HepG2 (cell line): ENCODE measurements around the gene PCDHGB2. TPM values are rescaled to one million over a fixed set of nuclear protein-coding genes. Genes with fewer than 3 reads are reported as not detected.
"Not testable (repeated sequence)": the region's sequence is repeated elsewhere in the genome, so short reads cannot be mapped to it uniquely, and the experiment has no call there.

Experiments used
- ATAC-seq: fragments of 200-7000 bp; cut with Tn5 transposase; 3 replicates; pipeline ENCODE4 v1.9.1; 2020; ENCODE audit warnings: mild to moderate bottlenecking, moderate library complexity
- BruUV-seq: library from RNA; stranded (reverse); fragments of 400-500 nt; replicated peaks from 2 replicates; lab custom pipeline; 2021; lab: Mats Ljungman, UMichigan
- CTCF ChIA-PET: fragments of 300-600 bp; formaldehyde crosslinking; extraction: SDS; loops from one replicate; lab custom pipeline; 2021; ENCODE audit warnings: low total read pairs, inconsistent platforms, low intra/inter-chr PET ratio; lab: Yijun Ruan, JAX
- POLR2A ChIA-PET: fragments of 350-600 bp; sonication (Branson Sonifier 250); formaldehyde crosslinking; loops from one replicate; lab custom pipeline; 2020; ENCODE audit warnings: antibody characterized with exemption, inconsistent platforms; lab: Yijun Ruan, JAX
- DNase-seq: peaks from one replicate; pipeline ENCODE4 v3.0.0-alpha.2; 2015; ENCODE audit warnings: low spot score
- FAIRE-seq: peaks from 3 replicates; lab custom pipeline; 2011; peaks lifted over from hg19 to GRCh38; lab: Jason Lieb, UNC
- H2AFZ ChIP-seq: one replicate; pipeline ENCODE4 v1.6.1; 2011; ENCODE audit warnings: low read length, inconsistent platforms
- H3K27ac ChIP-seq: fragments of 300-600 bp; 3 replicates; pipeline ENCODE4 v1.8.0; 2011; ENCODE audit warnings: mixed run types, mild to moderate bottlenecking, mixed read lengths, low read length, inconsistent platforms; ENCODE audit not compliant: insufficient read depth; ENCODE audit errors: extremely low read length
- H3K27me3 ChIP-seq, 2 experiments: fragments of 200-600 bp in 1 of 2; 2 replicates in 1 of 2; 3 replicates in 1 of 2; pipeline versions ENCODE4 v1.6.0 to v1.8.0; 2011; ENCODE audit warnings: low read length in 2 of 2, mild to moderate bottlenecking in 2 of 2, moderate library complexity in 2 of 2, inconsistent platforms in 1 of 2; ENCODE audit not compliant: insufficient read depth in 2 of 2, control insufficient read depth in 1 of 2
- H3K36me3 ChIP-seq, 2 experiments: fragments of 200-600 bp in 1 of 2; replicated peaks in 1 of 2; 2 replicates in 1 of 2; 3 replicates in 1 of 2; pipeline versions ENCODE4 v1.5.1 to v1.8.0; 2011; ENCODE audit warnings: low read length in 2 of 2, inconsistent platforms in 1 of 2; ENCODE audit not compliant: insufficient read depth in 2 of 2, control insufficient read depth in 1 of 2
- H3K4me1 ChIP-seq: 2 replicates; pipeline ENCODE4 v1.5.1; 2012; ENCODE audit warnings: low read length, inconsistent platforms; ENCODE audit not compliant: insufficient read depth
- H3K4me2 ChIP-seq: 2 replicates; pipeline ENCODE4 v1.6.0; 2011; ENCODE audit warnings: low read depth, low read length, inconsistent platforms
- H3K4me3 ChIP-seq, 3 experiments: fragments of 200-600 bp in 1 of 3; sonication (generic), shearing (Covaris generic) in 1 of 3; replicated peaks in 1 of 3; 2 replicates each; pipeline ENCODE4 v1.5.1; 2011 to 2016; ENCODE audit warnings: low read length in 3 of 3, inconsistent platforms in 2 of 3, low read depth in 2 of 3, mild to moderate bottlenecking in 2 of 3, control low read depth in 1 of 3, mixed read lengths in 1 of 3; ENCODE audit not compliant: insufficient read depth in 1 of 3
- H3K79me2 ChIP-seq: one replicate; pipeline ENCODE4 v1.6.1; 2011; ENCODE audit warnings: low read length, inconsistent platforms; ENCODE audit not compliant: insufficient read depth
- H3K9ac ChIP-seq: 2 replicates; pipeline ENCODE4 v1.6.0; 2011; ENCODE audit warnings: mild to moderate bottlenecking, low read depth, low read length, inconsistent platforms; ENCODE audit not compliant: insufficient read depth
- H3K9me3 ChIP-seq: 2 replicates; pipeline ENCODE4 v1.5.1; 2012; ENCODE audit warnings: mild to moderate bottlenecking, low read length
- H4K20me1 ChIP-seq: 2 replicates; pipeline ENCODE4 v1.6.0; 2011; ENCODE audit warnings: inconsistent platforms, mild to moderate bottlenecking, low read length, moderate library complexity; ENCODE audit not compliant: insufficient read depth
- CTCF ChIP-seq: sonication (generic); formaldehyde crosslinking; IDR thresholded peaks from 2 replicates; pipeline ENCODE4 v1.5.0; 2020; ENCODE audit warnings: mild to moderate bottlenecking, missing genetic modification reagents, moderate library complexity
- FOXM1 ChIP-seq: sonication (generic); formaldehyde crosslinking; IDR thresholded peaks from 2 replicates; pipeline ENCODE4 v1.5.0; 2020; ENCODE audit warnings: missing genetic modification reagents
- SMARCC2 ChIP-seq: fragments of 450-650 bp; IDR thresholded peaks from 2 replicates; pipeline ENCODE4 v1.6.1; 2017; ENCODE audit warnings: antibody characterized with exemption, mild to moderate bottlenecking
- STAG1 ChIP-seq: sonication (generic); formaldehyde crosslinking; IDR thresholded peaks from 2 replicates; pipeline ENCODE4 v1.4.0; 2020; ENCODE audit warnings: missing genetic modification reagents
- WGBS: methylation state at CpG from one replicate; pipeline ENCODE4 v1.1.6; 2017; ENCODE audit warnings: low lambda C conversion rate; 5-methylcytosine and 5-hydroxymethylcytosine counted together
- in situ Hi-C: cut with HindIII; loops from 2 replicates; pipeline ENCODE4 v1.10.0; 2017; ENCODE audit warnings: low pct_unique_long_range_greater_than_20kb; ENCODE audit not compliant: extremely low pct_ligation_motif_present
- intact Hi-C: fragments of 100-400 bp; cut with micrococcal nuclease; formaldehyde crosslinking; loops from one replicate; pipeline ENCODE4 v1.10.0; 2022; ENCODE audit not compliant: unreplicated experiment
- polyA plus RNA-seq, 8 experiments: library from polyadenylated mRNA; depleted of rRNA in 3 of 8; stranded (reverse) in 7 of 8; unstranded in 1 of 8; fragments of >200 nt; fragmentation: Illumina TruSeq in 4 of 8; extraction: Trizol in 4 of 8; gene quantifications; 2 replicates each; pipeline versions ENCODE4 v1.2.1 to v1.2.3, GENCODE V29; 2011 to 2016; ENCODE audit warnings: low read depth in 4 of 8, missing spikeins in 1 of 8, mixed read lengths in 1 of 8; ENCODE audit not compliant: insufficient read depth in 1 of 8
- total RNA-seq, 5 experiments: library from RNA; depleted of rRNA; stranded (reverse); fragments of >200 nt; fragmentation: Illumina TruSeq; extraction: Trizol; gene quantifications; 2 replicates each; pipeline ENCODE4 v1.2.3, GENCODE V29; 2016; ENCODE audit warnings: low read depth in 1 of 5

The PCDHGB2 gene
- total and polyA plus RNA-seq, 2 of the 13 experiments (the other 11 are each of a cell fraction or from before 2014, with no cell fraction given), result 0.64 to 0.82 TPM

- DNase-seq, intact Hi-C loops, H3K27me3 ChIP-seq, FAIRE-seq, H3K36me3 ChIP-seq, ATAC-seq, H3K27ac ChIP-seq, H3K4me1 ChIP-seq, in situ Hi-C loops, BruUV-seq, H3K9me3 ChIP-seq, H3K79me2 ChIP-seq, H4K20me1 ChIP-seq, H3K9ac ChIP-seq, H2AFZ ChIP-seq, POLR2A ChIA-PET, CTCF ChIA-PET, H3K4me3 ChIP-seq, H3K4me2 ChIP-seq: not testable (repeated sequence)
- WGBS, result 90% methylated on average over 28 of the region's 51 CpGs
- peak; percentile 45 for TF ChIP-seq CTCF
- TF ChIP-seq STAG1 (CRISPR knock-in tag), result peak; percentile 19; the same call in 1 of the 2 replicates
Observed at GRCh38 chr5:141407790-141408505, 48.2 kb downstream of the PCDHGB2 start, which contains the start of gene PCDHGB6. Gene PCDHGB6, plus strand, starts transcription at chr5:141408021. Its CDS starts 182 bp downstream, at chr5:141408203.

DNA sequence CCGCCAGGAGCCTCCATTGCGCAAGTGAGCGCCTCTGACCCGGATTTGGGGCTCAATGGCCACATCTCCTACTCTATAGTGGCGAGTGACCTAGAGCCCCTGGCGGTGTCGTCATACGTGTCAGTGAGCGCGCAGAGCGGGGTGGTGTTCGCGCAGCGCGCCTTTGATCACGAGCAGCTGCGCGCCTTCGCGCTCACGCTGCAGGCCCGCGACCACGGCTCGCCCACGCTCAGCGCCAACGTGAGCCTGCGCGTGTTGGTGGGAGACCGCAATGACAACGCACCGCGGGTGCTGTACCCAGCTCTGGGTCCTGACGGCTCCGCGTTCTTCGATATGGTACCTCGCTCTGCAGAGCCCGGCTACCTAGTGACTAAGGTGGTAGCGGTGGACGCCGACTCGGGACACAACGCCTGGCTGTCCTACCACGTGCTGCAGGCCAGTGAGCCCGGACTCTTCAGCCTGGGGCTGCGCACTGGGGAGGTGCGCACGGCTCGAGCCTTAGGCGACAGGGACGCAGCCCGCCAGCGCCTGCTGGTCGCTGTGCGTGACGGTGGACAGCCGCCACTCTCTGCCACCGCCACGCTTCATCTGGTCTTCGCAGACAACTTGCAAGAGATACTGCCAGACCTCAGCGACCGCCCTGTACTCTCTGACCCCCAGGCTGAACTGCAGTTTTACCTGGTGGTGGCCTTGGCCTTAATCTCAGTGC is 50.0 kb downstream of the PCDHGB2 start:
- Histone ChIP-seq H3K9ac (no peak overlapping the region), H3K36me3 (no peaks in the 10 kb centered on the region), H3K27ac (no peak overlapping the region), H3K4me2 (no peak overlapping the region), H3K4me1 (no peaks in the 10 kb centered on the region), H4K20me1 (no peaks in the 10 kb centered on the region), H3K4me3 (no peak overlapping the region), H3K79me2 (no peaks in the 10 kb centered on the region), H3K9me3 (no peaks in the 10 kb centered on the region; the same call in 1 of the 2 replicates), H2AFZ (no peak overlapping the region), H3K27me3 (no peaks in the 10 kb centered on the region)
- no peak for FAIRE-seq
- BruUV-seq, result no TSS peak
- intact Hi-C loops (no loop called here), in situ Hi-C loops (no loop called here)
- POLR2A ChIA-PET, result no interaction called here
- 90% methylated on average over 48 of the region's 64 CpGs for WGBS
- no peak for TF ChIP-seq FOXM1
- TF ChIP-seq SMARCC2, result no peak
- CTCF ChIA-PET, result no interaction called here
- no peak for ATAC-seq
- DNase-seq, result no peak
